Body of pancreas (tissue), 4 donors: ENCODE results near the gene SPAG9.
"Not testable (repeated sequence)": the region's sequence is repeated elsewhere in the genome, so short reads cannot be mapped to it uniquely, and the experiment has no call there.

Experiments used
- POLR2A ChIP-seq, 3 donors: fragments of 450-650 bp; IDR thresholded peaks; one replicate each; pipeline ENCODE4 v1.6.1; 2016; ENCODE audit warnings: antibody characterized with exemption in 3 of 3, mild to moderate bottlenecking in 2 of 3
- TF ChIP-seq, protein P1 (sequence below), 7 experiments: fragments of 450-650 bp in 4 of 7; fragments of 200-600 bp in 3 of 7; sonication (generic) in 3 of 7; IDR thresholded peaks; one replicate each; pipeline ENCODE4 v1.5.1; 2016 to 2019; ENCODE audit warnings: antibody characterized with exemption in 7 of 7

DNA sequence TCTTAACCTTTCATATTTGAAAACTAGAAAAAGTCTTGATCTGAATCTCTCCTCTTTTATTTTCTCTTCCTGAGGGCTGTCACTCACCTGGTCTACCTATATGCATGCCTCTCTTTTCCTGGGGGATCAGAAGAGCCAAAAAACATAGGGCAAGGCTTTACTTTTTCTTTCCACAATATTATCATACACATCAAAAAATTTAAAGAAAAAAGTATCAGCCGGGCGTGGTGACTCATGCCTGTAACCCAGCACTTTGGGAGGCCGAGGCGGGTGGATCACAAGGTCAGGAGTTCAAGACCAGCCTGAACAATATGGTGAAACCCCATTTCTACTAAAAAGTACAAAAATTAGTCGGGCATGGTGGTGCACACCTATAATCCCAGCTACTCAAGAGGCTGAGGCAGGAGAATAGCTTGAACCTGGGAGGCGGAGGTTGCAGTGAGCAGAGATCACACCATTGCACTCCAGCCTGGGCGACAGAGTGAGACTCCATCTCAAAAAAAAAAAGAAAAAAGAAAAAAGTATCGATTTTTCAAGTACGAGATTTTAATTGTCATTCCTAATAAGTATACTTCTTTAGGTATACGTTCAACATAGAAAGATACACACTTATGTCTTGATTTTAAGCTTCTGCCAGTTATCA is 1.9 kb upstream of the SPAG9 start:
- TF ChIP-seq, protein P1, sequence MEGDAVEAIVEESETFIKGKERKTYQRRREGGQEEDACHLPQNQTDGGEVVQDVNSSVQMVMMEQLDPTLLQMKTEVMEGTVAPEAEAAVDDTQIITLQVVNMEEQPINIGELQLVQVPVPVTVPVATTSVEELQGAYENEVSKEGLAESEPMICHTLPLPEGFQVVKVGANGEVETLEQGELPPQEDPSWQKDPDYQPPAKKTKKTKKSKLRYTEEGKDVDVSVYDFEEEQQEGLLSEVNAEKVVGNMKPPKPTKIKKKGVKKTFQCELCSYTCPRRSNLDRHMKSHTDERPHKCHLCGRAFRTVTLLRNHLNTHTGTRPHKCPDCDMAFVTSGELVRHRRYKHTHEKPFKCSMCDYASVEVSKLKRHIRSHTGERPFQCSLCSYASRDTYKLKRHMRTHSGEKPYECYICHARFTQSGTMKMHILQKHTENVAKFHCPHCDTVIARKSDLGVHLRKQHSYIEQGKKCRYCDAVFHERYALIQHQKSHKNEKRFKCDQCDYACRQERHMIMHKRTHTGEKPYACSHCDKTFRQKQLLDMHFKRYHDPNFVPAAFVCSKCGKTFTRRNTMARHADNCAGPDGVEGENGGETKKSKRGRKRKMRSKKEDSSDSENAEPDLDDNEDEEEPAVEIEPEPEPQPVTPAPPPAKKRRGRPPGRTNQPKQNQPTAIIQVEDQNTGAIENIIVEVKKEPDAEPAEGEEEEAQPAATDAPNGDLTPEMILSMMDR (IDR thresholded peaks at IDR 0.05): not testable (repeated sequence)
- TF ChIP-seq POLR2A (IDR thresholded peaks at IDR 0.05): not testable (repeated sequence)
